Keratinocyte (primary cell): Measurements from ENCODE around the gene ZDHHC7. TPM values are rescaled to one million over a fixed set of nuclear protein-coding genes. Genes with fewer than 3 reads are reported as not detected.

Experiments used
- DNase-seq: peaks from one replicate; pipeline ENCODE4 v3.0.0-alpha.2; 2011; ENCODE audit warnings: low read depth, missing footprints, low spot score
- FAIRE-seq: peaks from 2 replicates; lab custom pipeline; 2011; peaks lifted over from hg19 to GRCh38; lab: Jason Lieb, UNC
- H2AFZ ChIP-seq: 2 replicates; pipeline ENCODE4 v1.6.0; 2012; ENCODE audit warnings: low read length, control low read depth, inconsistent platforms; ENCODE audit not compliant: control insufficient read depth
- H3K27ac ChIP-seq: 2 replicates; pipeline ENCODE4 v1.5.1; 2011; ENCODE audit warnings: low read length; ENCODE audit not compliant: control insufficient read depth, insufficient read depth
- H3K27me3 ChIP-seq: 3 replicates; pipeline ENCODE4 v1.6.0; 2011; ENCODE audit warnings: low read length; ENCODE audit not compliant: control insufficient read depth, insufficient read depth; ENCODE audit errors: extremely low read depth
- H3K36me3 ChIP-seq, 2 experiments: 2 replicates in 1 of 2; 3 replicates in 1 of 2; pipeline ENCODE4 v1.5.1; 2011; ENCODE audit warnings: low read length in 2 of 2, mild to moderate bottlenecking in 1 of 2; ENCODE audit not compliant: control insufficient read depth in 2 of 2, insufficient read depth in 2 of 2; ENCODE audit errors: extremely low read depth in 1 of 2
- H3K4me1 ChIP-seq: 3 replicates; pipeline ENCODE4 v1.5.1; 2011; ENCODE audit warnings: low read length; ENCODE audit not compliant: control insufficient read depth, insufficient read depth; ENCODE audit errors: extremely low read depth
- H3K4me2 ChIP-seq: 3 replicates; pipeline ENCODE4 v1.6.0; 2011; ENCODE audit warnings: low read depth, low read length; ENCODE audit not compliant: control insufficient read depth, insufficient read depth; ENCODE audit errors: extremely low read depth
- H3K4me3 ChIP-seq, 3 experiments: fragments of 200-600 bp in 1 of 3; sonication (generic) in 1 of 3; 2 replicates in 2 of 3; 3 replicates in 1 of 3; pipeline ENCODE4 v1.5.1; 2011 to 2016; ENCODE audit warnings: low read length in 3 of 3, mild to moderate bottlenecking in 3 of 3, control low read depth in 2 of 3, inconsistent platforms in 1 of 3, low read depth in 1 of 3, mixed read lengths in 1 of 3, mixed run types in 1 of 3, moderate library complexity in 1 of 3; ENCODE audit not compliant: control insufficient read depth in 2 of 3, insufficient read depth in 2 of 3; ENCODE audit errors: extremely low read depth in 1 of 3
- H3K79me2 ChIP-seq: 2 replicates; pipeline ENCODE4 v1.6.0; 2012; ENCODE audit warnings: low read length; ENCODE audit not compliant: control insufficient read depth, insufficient read depth
- H3K9ac ChIP-seq: 3 replicates; pipeline ENCODE4 v1.6.0; 2011; ENCODE audit warnings: low read length; ENCODE audit not compliant: control insufficient read depth, insufficient read depth; ENCODE audit errors: extremely low read depth
- H3K9me1 ChIP-seq: 3 replicates; pipeline ENCODE4 v1.6.0; 2011; ENCODE audit warnings: low read length; ENCODE audit not compliant: control insufficient read depth, insufficient read depth; ENCODE audit errors: extremely low read depth
- H3K9me3 ChIP-seq: 2 replicates; pipeline ENCODE4 v1.5.1; 2012; ENCODE audit warnings: low read depth, low read length; ENCODE audit not compliant: control insufficient read depth
- H4K20me1 ChIP-seq: 3 replicates; pipeline ENCODE4 v1.6.0; 2011; ENCODE audit warnings: low read length; ENCODE audit not compliant: control insufficient read depth, insufficient read depth; ENCODE audit errors: extremely low read depth
- EZH2 ChIP-seq: IDR thresholded peaks from one replicate; pipeline ENCODE4 v1.6.1; 2012; ENCODE audit warnings: inconsistent platforms, mild to moderate bottlenecking, low read length, moderate library complexity
- dilution Hi-C: fragments of 300-500 bp; cut with MboI; formaldehyde crosslinking; loops from one replicate; pipeline ENCODE4 v1.7.0; 2020; ENCODE audit warnings: low sequenced_read_pairs; ENCODE audit not compliant: extremely low pct_ligation_motif_present
- polyA plus RNA-seq, 5 experiments: library from polyadenylated mRNA; depleted of rRNA in 3 of 5; stranded (reverse) in 3 of 5; stranded (forward) in 1 of 5; unstranded in 1 of 5; fragments of >200 nt; gene quantifications; 1 replicate in 1 of 5; 2 replicates in 3 of 5; 3 replicates in 1 of 5; pipeline versions ENCODE4 v1.2.1 to v1.2.3, GENCODE V29; 2011 to 2012; ENCODE audit warnings: missing spikeins in 2 of 5, low read depth in 1 of 5, low replicate concordance in 1 of 5
- TF ChIP-seq, protein P1 (sequence below), 3 experiments: IDR thresholded peaks in 1 of 3; conservative IDR thresholded peaks in 1 of 3; optimal IDR thresholded peaks in 1 of 3; 2 replicates in 2 of 3; 3 replicates in 1 of 3; pipeline versions ENCODE3 to v1.5.1; 2011; ENCODE audit warnings: low read length in 3 of 3, mild to moderate bottlenecking in 3 of 3, moderate library complexity in 2 of 3, control low read depth in 1 of 3, inconsistent platforms in 1 of 3; ENCODE audit not compliant: insufficient read depth in 2 of 3; ENCODE audit errors: extremely low read depth in 1 of 3

ZDHHC7 gene
- polyA plus RNA-seq, 1 donor (not counting 4 experiments of a cell fraction or from before 2014, with no cell fraction given) = 37.8 TPM

DNA sequence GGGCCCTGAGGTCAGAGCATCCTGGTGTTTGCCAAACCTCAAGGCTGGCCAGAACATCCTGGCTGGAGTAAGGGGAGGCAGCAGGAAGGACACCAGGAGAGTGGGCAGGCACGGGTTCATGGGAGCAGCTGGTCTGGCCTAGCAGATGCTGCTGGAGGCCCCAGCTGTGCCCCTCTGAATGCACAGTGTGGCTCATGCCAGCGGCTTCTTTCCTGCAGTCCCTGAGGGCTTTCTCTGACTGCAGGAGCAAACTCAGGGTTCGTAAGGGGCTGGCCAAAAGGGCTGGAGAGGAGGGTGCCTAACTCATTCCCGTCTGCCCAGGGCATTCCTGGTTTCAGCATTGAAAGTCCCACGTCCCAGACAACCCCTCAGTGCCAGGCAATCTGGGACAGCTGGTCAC, 78.7 kb downstream of the ZDHHC7 start:
- dilution Hi-C loops = no loop called here
- TF ChIP-seq, protein P1, sequence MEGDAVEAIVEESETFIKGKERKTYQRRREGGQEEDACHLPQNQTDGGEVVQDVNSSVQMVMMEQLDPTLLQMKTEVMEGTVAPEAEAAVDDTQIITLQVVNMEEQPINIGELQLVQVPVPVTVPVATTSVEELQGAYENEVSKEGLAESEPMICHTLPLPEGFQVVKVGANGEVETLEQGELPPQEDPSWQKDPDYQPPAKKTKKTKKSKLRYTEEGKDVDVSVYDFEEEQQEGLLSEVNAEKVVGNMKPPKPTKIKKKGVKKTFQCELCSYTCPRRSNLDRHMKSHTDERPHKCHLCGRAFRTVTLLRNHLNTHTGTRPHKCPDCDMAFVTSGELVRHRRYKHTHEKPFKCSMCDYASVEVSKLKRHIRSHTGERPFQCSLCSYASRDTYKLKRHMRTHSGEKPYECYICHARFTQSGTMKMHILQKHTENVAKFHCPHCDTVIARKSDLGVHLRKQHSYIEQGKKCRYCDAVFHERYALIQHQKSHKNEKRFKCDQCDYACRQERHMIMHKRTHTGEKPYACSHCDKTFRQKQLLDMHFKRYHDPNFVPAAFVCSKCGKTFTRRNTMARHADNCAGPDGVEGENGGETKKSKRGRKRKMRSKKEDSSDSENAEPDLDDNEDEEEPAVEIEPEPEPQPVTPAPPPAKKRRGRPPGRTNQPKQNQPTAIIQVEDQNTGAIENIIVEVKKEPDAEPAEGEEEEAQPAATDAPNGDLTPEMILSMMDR (optimal IDR thresholded peaks at IDR 0.05 in 1 of 3, IDR thresholded peaks at IDR 0.05 in 1 of 3, conservative IDR thresholded peaks at IDR 0.05 in 1 of 3; ENCODE audit: extremely low read depth in 1 of 3, insufficient read depth in 2 of 3, low read length in 3 of 3) = no peak
- no peak for TF ChIP-seq EZH2

DNA sequence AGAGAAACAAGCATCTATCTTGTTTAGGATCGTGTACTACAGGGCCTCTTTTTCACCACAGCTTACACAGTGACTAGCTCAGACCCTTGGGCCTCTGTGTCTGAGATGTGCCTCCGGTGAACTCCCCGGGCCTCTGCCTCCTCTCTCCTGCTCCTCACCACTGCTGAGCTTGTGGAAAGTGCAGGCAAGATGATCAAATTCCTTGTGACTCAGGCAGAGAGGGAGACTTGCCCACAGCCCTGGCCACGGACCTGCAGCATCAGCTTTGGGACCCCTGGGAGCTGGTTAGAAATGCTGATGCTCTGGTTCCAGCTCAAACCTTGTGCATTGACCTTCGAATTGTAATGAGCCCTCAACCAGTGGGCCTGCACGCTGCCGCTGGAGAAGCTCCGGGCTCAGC, 79.8 kb downstream of the ZDHHC7 start:
- TF ChIP-seq, protein P1 (optimal IDR thresholded peaks at IDR 0.05 in 1 of 3, IDR thresholded peaks at IDR 0.05 in 1 of 3, conservative IDR thresholded peaks at IDR 0.05 in 1 of 3; ENCODE audit: extremely low read depth in 1 of 3, insufficient read depth in 2 of 3, low read length in 3 of 3) = no peak
- no peak for TF ChIP-seq EZH2
- Histone ChIP-seq H3K4me2 (no peak overlapping the region), H2AFZ (no peak overlapping the region), H3K4me1 (no peaks in the 10 kb centered on the region), H3K4me3 (no peak overlapping the region), H3K36me3 (no peaks in the 10 kb centered on the region), H3K9me3 (no peaks in the 10 kb centered on the region), H3K79me2 (no peaks in the 10 kb centered on the region), H4K20me1 (no peaks in the 10 kb centered on the region), H3K27ac (no peak overlapping the region), H3K9me1 (no peaks in the 10 kb centered on the region), H3K9ac (no peak overlapping the region), H3K27me3 (peaks cover 7% of the 10 kb centered on the region)
- dilution Hi-C loops = no loop called here
- FAIRE-seq (no peak), DNase-seq (no peak)

More for the DNA sequence above, 78.7 kb downstream of the ZDHHC7 start:
- Histone ChIP-seq H3K4me2 (no peak overlapping the region), H3K4me1 (no peaks in the 10 kb centered on the region), H3K27ac (no peak overlapping the region), H3K9me1 (no peaks in the 10 kb centered on the region), H2AFZ (no peak overlapping the region), H3K79me2 (no peaks in the 10 kb centered on the region), H3K27me3 (peaks cover 7% of the 10 kb centered on the region), H3K9ac (no peak overlapping the region), H3K4me3 (no peak overlapping the region), H3K9me3 (no peaks in the 10 kb centered on the region), H4K20me1 (no peaks in the 10 kb centered on the region), H3K36me3 (no peaks in the 10 kb centered on the region)
- DNase-seq = no peak
- FAIRE-seq = no peak
